Islet precursor cell (in vitro differentiated cells): Measurements from ENCODE around the gene TENM4.

Experiments used
- DNase-seq: peaks from one replicate; pipeline ENCODE4 v3.0.0-alpha.2; 2018

TENM4 gene

GRCh38 chr11:78715639-78716311, 725.1 kb downstream of the TENM4 start:
- DNase-seq = peak; percentile 96

- peak; percentile 59 for DNase-seq
Observed at GRCh38 chr11:78714539-78714938, 726.3 kb downstream of the TENM4 start.

- no peak for DNase-seq
Observed at GRCh38 chr11:78711735-78712134, 729.1 kb downstream of the TENM4 start.

- DNase-seq = no peak
Observed at GRCh38 chr11:78710417-78710816, 730.4 kb downstream of the TENM4 start.

DNA sequence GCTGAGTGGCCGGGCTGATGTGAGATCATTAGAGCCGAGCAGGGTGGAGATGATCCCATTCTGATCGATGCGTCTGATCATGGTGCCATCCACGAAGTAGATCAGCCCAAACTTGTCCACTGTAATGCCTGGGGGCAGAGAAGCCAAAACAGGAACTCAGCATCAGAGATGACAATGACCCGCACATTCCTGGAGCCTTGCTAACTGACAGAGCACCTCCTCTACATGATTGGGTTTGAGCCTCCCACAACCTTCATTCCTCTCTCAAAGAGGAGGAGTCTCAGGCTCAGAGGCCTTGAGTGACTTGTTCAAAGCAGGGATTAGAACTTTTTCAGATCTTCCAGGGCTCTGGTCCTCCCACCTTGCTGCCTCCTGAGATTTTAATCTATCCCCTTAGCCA, 732.4 kb downstream of the TENM4 start:
- peak; percentile 87 for DNase-seq

DNA sequence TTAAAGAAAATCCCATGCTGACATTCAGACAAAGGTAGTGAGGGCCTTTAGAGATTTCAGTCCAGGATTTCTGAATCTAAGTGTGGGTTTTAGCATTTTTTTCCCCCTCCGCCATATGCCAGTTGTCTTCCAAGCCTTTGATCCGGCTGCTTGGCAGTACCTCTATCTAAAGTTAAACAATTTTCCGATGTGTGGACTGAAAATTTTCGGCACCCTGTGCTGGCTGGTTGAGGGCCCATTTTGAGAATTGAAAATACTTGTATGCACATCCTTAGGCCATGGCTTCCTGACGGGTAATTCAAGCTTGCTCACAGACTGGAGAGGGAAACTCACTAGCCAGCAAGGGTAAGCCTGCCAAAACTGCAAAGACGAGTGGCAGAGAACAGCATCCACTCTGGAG, 734.3 kb downstream of the TENM4 start:
- DNase-seq = no peak

DNA sequence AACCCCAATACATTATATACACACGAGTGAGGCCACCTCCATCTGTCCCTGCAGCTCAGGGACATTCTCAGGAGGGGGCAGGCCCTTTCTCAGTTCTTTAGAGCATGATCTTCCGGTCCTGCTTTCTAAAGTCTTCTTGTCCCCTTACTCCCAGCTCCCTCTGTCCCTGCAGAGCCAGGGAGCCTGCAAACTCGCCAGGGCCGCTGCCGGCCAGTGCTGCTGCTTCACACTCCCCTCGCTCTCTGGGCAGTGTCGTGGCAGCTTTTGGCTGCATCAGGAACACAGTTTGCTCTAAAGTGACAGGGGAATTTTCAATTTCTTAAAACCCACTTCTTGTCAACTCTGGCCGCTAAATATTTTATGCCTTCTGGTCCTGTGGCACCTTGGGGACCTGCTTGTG, 736.0 kb downstream of the TENM4 start:
- no peak for DNase-seq

GRCh38 chr11:78699609-78700135, 741.2 kb downstream of the TENM4 start:
- DNase-seq = no peak

DNA sequence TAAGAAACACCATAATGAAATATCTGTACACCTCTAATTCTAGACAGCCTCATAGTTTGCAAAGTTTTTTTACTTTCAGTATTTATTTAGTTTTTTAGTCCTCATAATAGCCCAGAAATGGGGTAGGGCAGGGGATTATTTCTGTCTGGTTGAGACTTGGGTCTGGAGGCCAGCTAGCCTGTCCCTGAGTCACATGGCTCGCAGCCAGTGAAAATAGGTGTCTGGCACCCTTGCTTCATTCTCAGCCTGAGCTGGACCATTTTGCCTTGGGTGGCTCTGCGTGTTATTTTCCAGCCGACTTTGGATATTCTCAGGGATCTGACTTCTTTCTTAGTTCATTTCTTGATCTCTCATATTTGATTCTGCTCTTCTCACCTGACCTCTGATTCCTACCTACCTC, 742.2 kb downstream of the TENM4 start:
- DNase-seq = no peak

DNA sequence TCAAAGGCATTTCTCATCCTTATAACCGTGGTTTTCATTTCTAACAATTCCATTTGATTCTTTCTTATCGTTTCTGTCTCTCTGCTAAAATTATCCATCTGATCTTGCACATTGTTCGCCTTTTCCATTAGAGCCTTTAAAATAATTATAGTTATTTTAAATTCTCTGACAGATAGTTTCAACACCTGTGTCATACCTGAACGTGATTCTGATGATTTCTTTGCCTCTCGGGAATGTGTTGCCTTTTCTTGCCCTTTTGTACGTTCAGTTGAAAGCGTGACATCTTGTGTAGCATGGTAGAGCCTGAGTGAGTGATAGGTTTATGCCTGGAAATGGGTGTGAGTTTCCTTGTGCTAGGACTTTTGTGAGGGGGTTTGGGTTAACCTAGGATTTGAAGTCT, 744.7 kb downstream of the TENM4 start:
- no peak for DNase-seq

DNA sequence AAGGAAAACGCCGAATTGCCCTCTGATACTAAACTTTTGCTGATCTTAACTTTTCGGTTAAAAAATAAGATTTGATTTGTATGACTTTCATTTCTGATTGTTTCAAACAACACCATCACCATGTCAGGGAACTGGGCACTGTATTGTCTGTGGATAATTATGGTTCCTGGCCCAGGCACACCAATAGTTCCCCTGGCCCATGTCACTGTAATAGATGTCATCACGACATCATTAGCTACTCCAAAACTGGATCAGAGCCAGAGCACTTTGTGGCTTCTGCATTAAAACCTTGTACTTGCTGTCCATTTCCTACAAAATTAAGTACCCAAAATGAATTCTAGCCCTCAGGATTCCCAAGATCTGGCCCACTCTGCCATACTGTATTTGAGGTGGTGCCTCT, 746.7 kb downstream of the TENM4 start:
- DNase-seq = no peak

DNA sequence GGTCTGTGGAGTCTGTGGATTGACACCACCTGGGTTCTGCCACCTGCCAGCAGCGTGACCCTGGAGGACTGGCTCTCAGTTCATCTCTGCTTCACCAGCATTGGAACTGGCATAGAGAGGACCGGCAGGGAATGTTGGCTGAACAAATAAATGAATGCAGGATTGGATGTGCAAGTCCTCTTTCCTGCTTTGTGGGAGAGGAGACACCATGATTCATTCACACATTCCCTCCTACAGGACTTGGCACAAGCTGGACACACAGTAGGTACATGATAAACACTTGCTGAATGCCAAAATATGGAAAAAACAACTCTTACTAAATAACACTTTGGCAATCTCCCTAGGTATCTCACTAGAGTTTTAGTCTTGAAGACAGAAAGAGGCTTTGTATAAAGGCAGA, 749.6 kb downstream of the TENM4 start:
- no peak for DNase-seq

DNA sequence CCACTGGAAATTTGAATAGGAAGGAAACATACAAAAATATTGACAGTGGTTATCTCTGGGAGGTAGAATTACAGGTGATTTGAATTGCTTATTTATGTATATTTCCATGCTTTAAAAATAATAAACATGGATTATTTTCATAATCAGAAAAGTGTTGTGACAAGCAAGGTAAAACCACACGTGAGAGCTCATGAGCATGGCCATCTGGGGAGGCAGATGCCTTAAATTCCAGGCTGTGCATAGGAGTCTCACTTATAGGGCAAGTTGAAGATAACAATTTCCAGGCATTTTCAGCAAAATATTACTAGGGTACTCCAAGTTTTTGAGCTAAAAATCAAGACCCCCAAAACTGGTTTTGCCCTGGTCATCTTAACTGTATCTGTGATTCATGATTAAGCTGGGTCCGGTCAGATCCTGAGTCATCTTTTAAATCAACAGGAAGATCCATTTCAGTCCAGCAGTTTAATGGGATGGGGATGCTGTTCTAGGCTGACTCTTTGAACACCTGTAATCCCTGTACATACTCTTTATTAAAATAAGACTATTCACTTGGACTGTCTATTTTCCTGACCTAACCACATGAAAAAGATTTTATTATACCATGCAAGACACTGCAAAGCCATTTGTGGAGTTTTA, 750.4 kb downstream of the TENM4 start:
- DNase-seq = no peak

DNA sequence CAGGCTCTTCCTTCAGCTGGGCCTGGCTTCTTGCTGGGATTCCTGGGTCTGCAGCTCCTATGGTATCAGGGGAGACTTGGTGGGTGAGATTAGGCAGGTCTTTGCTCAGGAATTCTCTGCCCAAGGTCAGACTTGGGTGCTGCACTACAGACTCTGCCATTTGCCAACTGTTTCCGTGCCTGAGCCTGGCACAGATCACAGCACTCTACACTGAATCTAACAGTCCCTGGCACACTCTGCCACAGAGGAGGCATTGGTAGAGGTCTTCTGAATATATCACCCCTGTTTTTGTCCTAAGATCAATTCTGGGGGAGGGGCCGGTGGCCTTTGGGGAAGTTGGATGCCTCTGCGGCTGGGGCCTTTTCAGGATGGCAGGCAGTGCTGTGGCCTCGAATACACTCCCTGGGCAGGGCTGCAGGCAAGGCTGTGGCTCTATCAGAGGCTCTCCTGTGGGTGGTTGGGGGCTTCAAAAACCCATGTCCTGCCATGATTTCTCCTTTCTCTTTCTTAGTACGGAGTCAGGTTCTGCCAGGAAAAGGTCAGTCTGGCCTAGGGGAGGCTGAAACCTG, 751.2 kb downstream of the TENM4 start:
- no peak for DNase-seq

DNA sequence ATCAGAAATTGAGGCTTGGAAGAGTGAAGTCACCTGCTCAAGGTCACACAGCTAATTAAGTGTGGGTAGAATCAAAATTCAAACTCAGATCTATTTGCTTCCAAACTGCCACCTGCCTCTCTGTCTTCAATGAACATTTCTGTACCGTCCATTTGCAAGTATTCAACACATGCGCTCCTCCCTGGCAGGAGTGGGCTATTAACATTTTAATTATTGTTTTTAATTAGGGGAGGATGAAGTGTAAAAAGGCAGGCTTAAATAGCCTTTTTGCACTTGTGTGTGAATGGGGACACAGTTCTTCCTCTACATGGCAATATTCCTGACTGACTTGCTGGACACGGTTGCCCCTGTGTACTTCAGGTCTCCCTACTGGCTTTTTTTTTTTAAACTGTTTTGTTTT, 751.7 kb downstream of the TENM4 start:
- DNase-seq = no peak

GRCh38 chr11:78688460-78688859, 752.4 kb downstream of the TENM4 start:
- no peak for DNase-seq

DNA sequence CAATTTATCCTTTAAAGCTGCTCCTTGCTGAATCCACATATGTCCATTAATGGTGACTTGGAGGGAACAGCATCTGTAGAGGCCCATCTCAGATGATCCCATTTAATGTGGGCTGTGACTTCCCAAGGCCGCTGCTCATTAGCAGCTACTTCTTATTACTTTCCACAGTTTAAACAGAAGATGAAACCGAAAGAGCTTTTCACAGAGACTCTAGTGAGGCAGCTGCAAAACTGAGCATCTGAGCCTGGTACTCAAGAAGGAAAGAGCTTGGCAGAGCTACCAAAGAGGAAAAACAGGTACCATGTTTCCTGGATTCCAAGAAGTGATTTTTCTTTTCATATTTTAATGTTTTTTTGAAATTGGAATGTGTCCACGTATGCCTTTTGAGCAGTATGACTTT, 755.7 kb downstream of the TENM4 start:
- no peak for DNase-seq

DNA sequence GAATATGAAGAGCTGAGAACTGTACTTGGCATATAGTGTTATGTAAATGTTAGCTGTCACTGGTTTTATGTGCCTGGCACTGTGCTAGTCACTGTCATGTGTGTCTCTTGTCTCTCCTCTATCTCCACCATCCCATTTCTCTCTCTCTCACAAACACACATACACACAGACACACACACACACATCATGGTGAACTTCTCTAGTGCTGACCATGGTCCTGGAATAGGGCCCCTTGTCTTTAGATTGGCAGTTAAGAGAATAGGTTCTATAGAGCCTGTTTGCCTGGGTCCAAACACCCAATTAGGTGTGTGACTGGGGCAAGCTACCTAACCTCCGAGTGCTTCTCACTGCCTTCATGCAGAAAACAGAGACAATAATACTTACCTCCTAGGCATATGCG, 756.5 kb downstream of the TENM4 start:
- DNase-seq = no peak

DNA sequence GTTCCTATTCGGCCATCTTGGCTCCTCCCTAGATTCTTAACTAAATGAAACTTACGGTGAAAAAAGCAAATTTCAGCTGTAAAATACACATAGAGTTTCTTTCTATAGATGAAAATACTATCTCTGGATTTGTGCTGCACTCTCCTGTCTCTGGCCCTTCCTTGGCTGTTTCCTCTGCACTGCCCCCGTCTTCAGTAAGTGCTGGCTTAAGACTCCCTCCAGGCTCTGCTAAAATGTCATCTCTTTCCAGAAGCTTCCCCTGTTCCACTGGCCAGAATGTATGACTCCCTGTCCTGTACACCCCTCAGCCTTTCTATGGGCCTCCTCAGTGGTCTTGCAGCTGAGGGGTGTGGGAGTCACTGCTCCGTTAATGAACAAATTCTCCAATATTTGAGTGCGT, 757.1 kb downstream of the TENM4 start:
- no peak for DNase-seq

GRCh38 chr11:78676026-78676557, 764.7 kb downstream of the TENM4 start:
- no peak for DNase-seq

DNA sequence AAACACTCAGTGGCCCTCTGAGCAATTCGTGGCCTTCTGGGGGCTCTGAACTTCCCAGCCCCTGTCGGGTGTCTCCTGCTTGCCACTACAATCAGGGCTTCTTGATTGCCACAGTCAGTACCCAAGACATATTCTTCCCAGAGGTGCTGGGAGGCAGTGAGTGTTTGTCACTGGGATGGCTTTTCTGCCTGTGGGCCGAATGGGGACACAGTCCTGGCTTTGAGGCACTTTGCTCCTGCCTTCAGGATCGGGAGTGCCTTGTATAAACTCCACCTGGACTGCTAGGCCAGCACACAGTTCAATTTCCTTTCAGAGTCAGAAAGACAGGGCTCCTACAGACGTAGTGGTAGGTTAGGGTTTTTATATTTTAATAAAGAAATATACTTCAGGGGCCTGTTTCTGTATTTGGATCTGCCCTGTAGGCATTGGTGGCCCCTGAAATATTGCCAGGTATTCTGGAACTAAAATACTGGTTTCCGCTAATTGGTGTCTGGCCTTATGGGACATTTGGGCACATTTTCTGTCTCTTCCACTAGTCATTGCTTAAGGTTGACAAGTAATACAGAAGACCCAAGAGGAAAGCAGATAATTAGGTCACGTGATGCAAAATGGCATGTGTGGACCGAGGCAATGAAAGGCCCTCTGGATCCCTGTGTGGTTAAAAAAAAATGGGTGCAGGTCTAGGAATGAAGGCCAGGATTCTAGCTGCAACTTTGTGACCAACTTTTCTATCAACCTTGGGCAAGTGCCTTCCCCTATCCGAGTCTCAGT, 767.8 kb downstream of the TENM4 start:
- no peak for DNase-seq

GRCh38 chr11:78669249-78669648, 771.6 kb downstream of the TENM4 start:
- DNase-seq = no peak

GRCh38 chr11:78667461-78667860, 773.4 kb downstream of the TENM4 start:
- DNase-seq = no peak
